ENCODE data around the gene CD44. TPM values are rescaled to one million over a fixed set of nuclear protein-coding genes. Genes with fewer than 3 reads are reported as not detected.

CD44 gene
- total RNA-seq, 1 experiment from 2014 or later, result 6.1 TPM

DNA sequence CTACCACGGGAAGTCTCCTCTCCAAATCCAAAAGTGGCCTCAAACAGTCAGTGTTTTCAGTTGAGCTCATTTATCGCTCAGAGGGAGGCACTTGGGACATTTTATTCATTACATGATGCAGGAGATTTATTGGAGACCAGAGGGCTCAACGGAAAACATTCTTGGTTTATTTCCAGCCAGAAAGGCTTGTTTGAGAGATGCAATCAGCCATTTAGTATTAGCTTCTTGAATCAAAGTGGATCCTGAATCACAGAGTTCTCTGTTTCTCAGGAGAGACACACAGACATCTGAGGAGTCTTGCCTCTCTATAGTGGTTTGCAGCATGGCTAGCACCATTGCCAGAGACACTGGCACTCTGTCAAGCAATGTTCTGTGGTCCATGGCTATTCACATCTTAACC lies 31.5 kb downstream of the CD44 start:
- Mint-ChIP-seq H3K9me3 (no peaks in the 10 kb centered on the region), H3K4me1 (peaks cover 25 to 27% of the 10 kb centered on the region in 2 experiments), H3K4me3 (no peak overlapping the region), H3K27ac (no peak overlapping the region; a peak in 1 of 7 replicates), H3K27me3 (ENCODE audit: low read depth) (no peaks in the 10 kb centered on the region), H3K36me3 (ENCODE audit: insufficient read depth in 1 of 3, low read depth in 3 of 3) (no peaks in the 10 kb centered on the region)
- H3K56ac ChIP-seq (ENCODE audit: insufficient read length, low read depth, low read length), result no peak overlapping the region
- no peak overlapping the region for H3K14ac ChIP-seq (ENCODE audit: insufficient read depth, low read length)
- H4K20me1 ChIP-seq (ENCODE audit: control insufficient read depth, insufficient read depth, insufficient read length), result no peaks in the 10 kb centered on the region
- H2BK120ac ChIP-seq (ENCODE audit: low read depth, low read length, poor library complexity, severe bottlenecking), result no peak overlapping the region
- no peaks in the 10 kb centered on the region for H3K27me3 ChIP-seq (ENCODE audit: insufficient read depth, low read length)
- no peak overlapping the region for H3K27ac ChIP-seq (ENCODE audit: insufficient read length, low read depth, low read length)
- DNase-seq, result no peak
- H2BK5ac ChIP-seq (ENCODE audit: insufficient read length, low read length), result no peak overlapping the region
- H2AK5ac ChIP-seq (ENCODE audit: insufficient read length, low read length), result no peak overlapping the region
- H3K79me1 ChIP-seq (ENCODE audit: insufficient read depth, low read depth, low read length, poor library complexity, severe bottlenecking), result no peaks in the 10 kb centered on the region
- H3K79me2 ChIP-seq (ENCODE audit: insufficient read depth, low read length), result no peaks in the 10 kb centered on the region
- no peak overlapping the region for H4K8ac ChIP-seq (replicated peaks; ENCODE audit: insufficient read length, low read depth, low read length)
- H3K9me3 ChIP-seq (ENCODE audit: control insufficient read depth, low read depth, low read length), result no peaks in the 10 kb centered on the region
- H3K4me2 ChIP-seq (ENCODE audit: insufficient read depth, insufficient read length, low read length), result no peak overlapping the region
- no peak overlapping the region for H3K4ac ChIP-seq (ENCODE audit: low read depth, low read length)
- H3T11ph ChIP-seq (ENCODE audit: low read length), result no peak overlapping the region
- no peak overlapping the region for H3K18ac ChIP-seq (ENCODE audit: insufficient read length, low read depth, low read length)
- no peak overlapping the region for H2BK15ac ChIP-seq (ENCODE audit: low read depth, low read length)
- H3K4me1 ChIP-seq (ENCODE audit: insufficient read depth, low read length), result peaks cover 10% of the 10 kb centered on the region; the same call in 1 of the 2 replicates
- H3K9ac ChIP-seq (ENCODE audit: extremely low read depth, insufficient read length, low read length), result no peak overlapping the region
- no CpG with 5 or more reads among the region's 3 CpGs for WGBS (ENCODE audit: extremely low coverage, insufficient read length, low lambda C conversion rate)
- no peak overlapping the region for H2BK20ac ChIP-seq (ENCODE audit: low read depth, low read length, poor library complexity, severe bottlenecking)
- H3K23me2 ChIP-seq (ENCODE audit: insufficient read length, low read depth, low read length, poor library complexity, severe bottlenecking), result no peaks in the 10 kb centered on the region
- TF ChIP-seq, protein P1, sequence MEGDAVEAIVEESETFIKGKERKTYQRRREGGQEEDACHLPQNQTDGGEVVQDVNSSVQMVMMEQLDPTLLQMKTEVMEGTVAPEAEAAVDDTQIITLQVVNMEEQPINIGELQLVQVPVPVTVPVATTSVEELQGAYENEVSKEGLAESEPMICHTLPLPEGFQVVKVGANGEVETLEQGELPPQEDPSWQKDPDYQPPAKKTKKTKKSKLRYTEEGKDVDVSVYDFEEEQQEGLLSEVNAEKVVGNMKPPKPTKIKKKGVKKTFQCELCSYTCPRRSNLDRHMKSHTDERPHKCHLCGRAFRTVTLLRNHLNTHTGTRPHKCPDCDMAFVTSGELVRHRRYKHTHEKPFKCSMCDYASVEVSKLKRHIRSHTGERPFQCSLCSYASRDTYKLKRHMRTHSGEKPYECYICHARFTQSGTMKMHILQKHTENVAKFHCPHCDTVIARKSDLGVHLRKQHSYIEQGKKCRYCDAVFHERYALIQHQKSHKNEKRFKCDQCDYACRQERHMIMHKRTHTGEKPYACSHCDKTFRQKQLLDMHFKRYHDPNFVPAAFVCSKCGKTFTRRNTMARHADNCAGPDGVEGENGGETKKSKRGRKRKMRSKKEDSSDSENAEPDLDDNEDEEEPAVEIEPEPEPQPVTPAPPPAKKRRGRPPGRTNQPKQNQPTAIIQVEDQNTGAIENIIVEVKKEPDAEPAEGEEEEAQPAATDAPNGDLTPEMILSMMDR (conservative IDR thresholded peaks at IDR 0.05), result no peak
- no peak overlapping the region for H4K91ac ChIP-seq (ENCODE audit: insufficient read length, low read depth, low read length)
- H2BK12ac ChIP-seq (ENCODE audit: insufficient read length, low read depth, low read length), result no peak overlapping the region
- no peak overlapping the region for H3K23ac ChIP-seq (ENCODE audit: insufficient read length, low read depth, low read length)
- no peak overlapping the region for H4K5ac ChIP-seq (ENCODE audit: insufficient read length, low read depth, low read length)
- no peak overlapping the region for H2AFZ ChIP-seq (ENCODE audit: low read length)
